ENCODE data around the gene JAK1.

- no peak for TF ChIP-seq ZBTB7A (IDR thresholded peaks at IDR 0.05; ENCODE audit: low read depth)
- no peak for TF ChIP-seq YY1 (IDR thresholded peaks at IDR 0.05; ENCODE audit: low read depth)
- no peak for TF ChIP-seq USF1 (IDR thresholded peaks at IDR 0.05)
Measured at GRCh38 chr1:64848136-64848535, 118.2 kb downstream of the JAK1 start.

All from Ishikawa (cell line).